Mammary epithelial cell (primary cell): ENCODE measurements around the gene TTC7B.

Source experiments
- CTCF ChIP-seq, 2 donors: IDR thresholded peaks in 1 of 2; conservative IDR thresholded peaks in 1 of 2; 2 replicates each; pipeline ENCODE4 v1.5.1; 2011 to 2012; ENCODE audit warnings: inconsistent platforms in 2 of 2, low read length in 2 of 2, mild to moderate bottlenecking in 2 of 2, control low read depth in 1 of 2, low read depth in 1 of 2; ENCODE audit not compliant: insufficient read depth in 1 of 2; ENCODE audit errors: extremely low read depth in 1 of 2
- EZH2 ChIP-seq: IDR thresholded peaks from 2 replicates; pipeline ENCODE4 v1.6.1; 2012; ENCODE audit warnings: low read length, inconsistent platforms, borderline replicate concordance

GRCh38 chr14:90775441-90775840 lies 40.8 kb downstream of the TTC7B start:
- TF ChIP-seq CTCF (conservative IDR thresholded peaks at IDR 0.05 in 1 of 2, IDR thresholded peaks at IDR 0.05 in 1 of 2; ENCODE audit: extremely low read depth in 1 of 2, insufficient read depth in 1 of 2, low read depth in 1 of 2, low read length in 2 of 2) (no peak), EZH2 (no peak)
